SK-N-DZ (cell line): ENCODE measurements around the gene NPIPB6.

Source experiments
- DNase-seq: peaks from one replicate; pipeline ENCODE4 v3.0.0-alpha.2; 2015; ENCODE audit warnings: low spot score
- small RNA-seq, 2 experiments: library from RNA; depleted of rRNA; stranded (forward); fragments of <200 nt; gene quantifications; one replicate each; pipeline ENCODE3, GENCODE V24; 2014

Gene NPIPB6

DNA sequence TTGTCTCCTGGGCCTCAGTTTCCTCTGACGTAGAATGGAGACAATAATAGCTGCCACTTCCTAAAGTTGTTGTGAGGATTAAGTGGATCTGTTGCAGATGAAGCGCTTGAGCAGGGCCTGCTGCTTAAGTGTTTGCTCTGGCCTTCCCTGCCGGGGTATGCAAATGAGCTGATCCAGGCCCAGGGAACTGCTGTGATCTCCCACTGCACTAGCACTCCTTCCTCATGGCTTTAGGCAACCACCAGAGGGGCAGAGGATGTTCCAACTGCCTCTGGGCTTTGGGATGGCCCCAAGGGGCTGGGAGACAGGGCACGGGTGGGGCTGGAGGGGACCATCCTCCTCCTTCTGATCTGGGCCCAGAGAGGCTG, 64.8 kb downstream of the NPIPB6 start:
- DNase-seq = no peak

DNA sequence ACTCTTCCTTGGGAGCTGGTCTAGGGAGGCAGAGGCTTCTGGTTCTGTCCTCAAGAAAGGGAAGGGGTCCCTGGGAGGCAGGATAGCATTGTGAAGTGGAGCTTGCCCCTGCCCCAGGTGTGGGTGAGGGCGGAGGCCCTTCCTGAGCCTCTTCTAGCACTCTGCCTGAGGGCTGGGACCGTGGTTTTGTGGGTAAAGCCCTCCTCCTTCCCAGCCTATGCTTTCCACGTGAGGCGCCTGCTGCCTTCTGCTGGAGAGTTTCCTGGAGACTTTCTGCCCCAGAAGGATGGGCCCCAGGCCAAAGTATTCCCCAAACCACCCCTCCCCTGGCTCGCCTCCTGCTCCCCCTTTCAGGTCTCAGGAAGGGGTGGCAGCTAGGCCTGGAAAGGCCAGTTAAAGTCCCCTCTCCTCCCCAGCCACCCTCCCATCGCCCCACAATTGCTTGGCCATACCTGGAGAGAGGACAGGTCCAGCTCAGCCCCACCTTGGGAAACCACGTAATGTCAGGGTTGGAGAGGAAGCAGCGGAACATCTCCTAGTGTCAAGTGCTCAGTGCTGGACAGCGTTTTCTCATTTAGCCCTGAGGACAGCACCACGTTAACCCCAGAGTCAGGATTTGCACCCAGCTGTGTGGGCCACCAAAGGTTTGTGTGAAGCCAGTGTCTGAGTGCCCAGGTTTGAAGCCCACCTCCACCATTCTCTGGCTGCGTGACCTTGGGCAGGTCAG, 65.4 kb downstream of the NPIPB6 start:
- no peak for DNase-seq

DNA sequence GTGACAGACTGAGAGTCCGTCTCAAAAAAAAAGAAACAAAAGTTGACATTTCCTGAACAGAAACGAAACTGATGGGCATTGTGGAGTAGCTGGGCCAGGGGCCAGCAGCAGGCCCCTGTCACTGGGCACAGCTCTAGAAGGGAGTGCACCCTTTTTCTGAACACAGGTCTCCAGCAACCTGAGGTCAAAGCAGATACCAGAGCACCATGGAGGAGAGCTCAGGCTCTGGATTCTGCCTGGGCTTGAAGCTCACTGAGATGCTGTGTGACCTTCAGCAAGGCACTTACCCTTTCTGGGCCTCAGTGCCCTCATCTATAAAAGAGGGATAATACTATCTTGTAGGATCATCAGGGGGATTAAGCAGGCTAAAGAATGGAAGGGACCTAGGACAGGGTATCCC, 66.0 kb downstream of the NPIPB6 start:
- no peak for DNase-seq

DNA sequence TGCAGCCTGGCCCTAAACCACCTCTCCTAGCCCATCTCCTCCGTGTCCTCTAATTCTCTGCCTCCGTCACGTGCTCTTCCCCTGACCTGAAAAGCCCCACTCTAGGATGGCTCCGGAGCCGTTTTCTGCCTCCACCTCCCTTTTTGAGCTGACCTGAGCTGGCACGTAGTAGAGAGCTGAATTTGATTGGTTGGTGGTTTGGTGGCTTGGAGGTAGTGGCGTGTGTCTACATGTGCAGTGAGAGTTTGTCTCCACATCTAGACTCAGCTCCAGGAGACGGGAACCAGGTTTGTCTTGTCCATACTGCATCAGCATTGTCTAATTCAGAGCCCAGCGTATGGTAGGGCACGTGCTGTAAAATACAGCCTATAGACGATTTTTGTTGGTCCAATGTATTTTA, 68.0 kb downstream of the NPIPB6 start:
- DNase-seq = no peak

DNA sequence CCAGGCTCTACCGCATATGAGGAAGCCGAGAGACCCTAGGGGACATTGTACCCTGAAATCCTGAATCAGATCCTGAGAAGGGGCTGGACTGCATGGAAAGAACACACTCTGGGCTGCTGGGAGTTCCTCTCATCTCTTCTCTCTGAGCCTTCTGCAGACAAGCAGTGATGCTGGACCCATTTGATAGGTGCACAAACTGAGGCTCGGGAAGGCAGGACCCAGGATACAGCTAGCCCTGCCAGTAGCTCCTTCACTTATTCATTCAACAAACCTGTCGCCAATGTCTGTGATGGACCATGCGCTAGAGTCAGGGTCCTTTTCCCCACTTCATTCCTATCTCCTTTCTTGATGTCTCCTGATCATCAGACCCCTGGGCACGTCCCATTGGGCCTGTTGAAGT, 69.1 kb downstream of the NPIPB6 start:
- no peak for DNase-seq

DNA sequence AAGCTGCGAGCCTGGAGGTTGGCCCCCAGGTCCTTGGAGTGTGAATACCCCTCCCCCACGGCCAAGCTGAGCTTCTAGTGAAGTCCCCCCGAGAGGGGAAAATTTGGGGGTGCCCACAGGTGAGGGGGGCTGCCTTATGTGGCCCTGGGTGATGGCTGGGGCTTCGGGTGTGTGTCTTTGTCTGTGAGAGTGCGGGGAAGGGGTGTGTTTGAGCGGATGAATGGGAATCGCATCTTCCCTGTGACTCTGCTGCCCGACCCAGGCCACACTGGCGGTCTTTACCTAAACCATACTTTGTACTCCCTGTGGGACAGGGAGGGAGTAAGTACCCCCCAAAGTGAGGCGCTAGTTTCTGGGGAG, 69.7 kb downstream of the NPIPB6 start:
- DNase-seq = no peak

DNA sequence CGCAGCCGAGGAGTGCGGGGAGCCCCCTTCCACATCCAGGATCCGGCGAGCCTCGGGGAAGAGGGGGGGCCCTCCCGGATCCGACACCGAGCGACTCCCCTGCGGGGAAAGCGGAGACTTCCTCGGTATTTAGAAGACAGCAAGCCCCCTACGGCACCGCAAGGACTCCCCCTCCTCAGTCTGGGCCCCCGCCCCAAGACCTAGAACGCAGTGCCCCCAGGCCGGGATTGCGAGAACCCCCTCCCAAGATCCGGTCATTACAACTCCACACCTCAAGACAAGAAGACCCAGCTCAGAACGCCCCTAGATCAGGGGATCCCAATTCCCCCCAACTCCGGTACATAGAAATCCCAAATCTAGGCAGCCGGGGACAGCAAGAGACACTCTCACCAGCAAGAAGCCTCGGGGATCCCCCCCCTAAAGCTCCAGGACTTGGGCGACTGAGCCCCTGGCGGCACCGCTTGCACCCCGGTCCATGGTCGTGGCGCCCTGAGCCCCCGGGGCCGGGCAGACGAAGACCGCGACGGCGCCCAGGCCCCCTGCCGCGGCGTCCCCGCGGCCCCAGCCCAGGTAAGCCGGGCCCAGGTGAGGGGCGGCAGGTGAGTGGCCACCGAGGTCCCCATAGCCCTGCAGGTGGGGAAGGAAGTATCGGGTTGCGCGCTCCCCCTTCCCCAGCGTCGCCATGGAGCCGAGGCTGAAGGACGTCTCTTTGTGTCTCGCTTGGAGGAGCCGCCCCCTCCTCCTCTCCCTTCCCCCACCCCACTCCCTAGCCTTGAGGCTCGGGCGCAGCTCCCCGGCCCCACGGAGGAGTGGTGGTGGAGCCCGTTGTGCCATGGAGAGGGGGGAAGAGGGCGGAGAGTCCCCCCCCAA, 70.3 kb downstream of the NPIPB6 start:
- no peak for DNase-seq

Small RNA genes within 50 kb of the gene (small RNA-seq; reads per million reads assigned to genes)
- 0 reads per million in 2 experiments for gene AC138904.2
- 0 reads per million in 2 experiments for gene MIR6862-1
